Embryonic facial prominence (tissue), 1 donor: ENCODE measurements around the gene NCS1.
A peak's percentile ranks its signal among the peaks of the same experiment; 100 is the strongest.
"Not testable (repeated sequence)": the region's sequence is repeated elsewhere in the genome, so short reads cannot be mapped to it uniquely, and the experiment has no call there.

Source experiments
- DNase-seq: peaks from one replicate; pipeline ENCODE4 v3.0.0-alpha.2; 2016; ENCODE audit errors: extremely low spot score

NCS1 gene

GRCh38 chr9:130237763-130238524 lies 65.7 kb downstream of the NCS1 start:
- no peak for DNase-seq

- DNase-seq, result no peak
Observed at GRCh38 chr9:130239363-130239695, 67.1 kb downstream of the NCS1 start.

- DNase-seq, result no peak
Observed at GRCh38 chr9:130239741-130240241, 67.6 kb downstream of the NCS1 start.

GRCh38 chr9:130240410-130241197 lies 68.4 kb downstream of the NCS1 start:
- peak; percentile 34 for DNase-seq

- DNase-seq, result no peak
Observed at GRCh38 chr9:130241198-130241535, 69.0 kb downstream of the NCS1 start.

GRCh38 chr9:130242270-130243014 lies 70.2 kb downstream of the NCS1 start:
- DNase-seq, result no peak

- DNase-seq, result no peak
Observed at GRCh38 chr9:130243015-130243881, 71.0 kb downstream of the NCS1 start.

GRCh38 chr9:130243882-130244170 lies 71.6 kb downstream of the NCS1 start:
- no peak for DNase-seq

GRCh38 chr9:130244548-130245165 lies 72.5 kb downstream of the NCS1 start:
- DNase-seq, result no peak

- no peak for DNase-seq
Observed at GRCh38 chr9:130245474-130245873, 73.3 kb downstream of the NCS1 start.

GRCh38 chr9:130246126-130246525 lies 73.9 kb downstream of the NCS1 start:
- DNase-seq, result no peak

- no peak for DNase-seq
Observed at GRCh38 chr9:130254747-130255630, 82.8 kb downstream of the NCS1 start.

- no peak for DNase-seq
Observed at GRCh38 chr9:130255631-130256134, 83.5 kb downstream of the NCS1 start.

GRCh38 chr9:130256644-130257043 lies 84.4 kb downstream of the NCS1 start:
- no peak for DNase-seq

GRCh38 chr9:130258137-130258536 lies 85.9 kb downstream of the NCS1 start:
- not testable (repeated sequence) for DNase-seq

GRCh38 chr9:130259044-130259443 lies 86.8 kb downstream of the NCS1 start:
- DNase-seq, result no peak

GRCh38 chr9:130260816-130261765 lies 88.9 kb downstream of the NCS1 start:
- DNase-seq, result no peak

- no peak for DNase-seq
Observed at GRCh38 chr9:130262061-130262745, 90.0 kb downstream of the NCS1 start.
